GM18508 (cell line): Measurements from ENCODE around the gene KLRC4.
"Not testable (repeated sequence)": the region's sequence is repeated elsewhere in the genome, so short reads cannot be mapped to it uniquely, and the experiment has no call there.

Experiments
- ATAC-seq: cut with Tn5 transposase; IDR thresholded peaks from one replicate; pipeline ENCODE4 v1.9.1; 2021; ENCODE audit warnings: moderate number of reproducible peaks; ENCODE audit not compliant: insufficient read depth, unreplicated experiment

Gene KLRC4

DNA sequence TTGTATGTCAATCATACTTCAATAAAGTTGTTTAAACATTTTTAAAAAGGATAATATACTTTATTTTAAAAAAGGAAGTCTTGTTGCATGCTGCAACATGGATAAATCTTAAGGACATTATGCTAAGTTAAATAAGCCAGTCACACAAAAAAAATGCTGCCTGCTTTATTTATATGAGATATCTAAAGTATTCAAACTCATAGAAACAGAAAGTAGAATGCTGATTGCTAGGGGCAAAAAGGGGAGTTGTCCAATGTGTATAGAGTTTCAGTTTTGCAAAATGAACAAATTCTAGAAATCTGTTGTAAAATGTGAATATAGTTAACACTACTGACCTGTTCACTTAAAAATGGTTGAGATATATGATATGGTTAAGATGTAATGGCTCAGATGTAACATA lies 8.7 kb downstream of the KLRC4 start:
- no peak for ATAC-seq

DNA sequence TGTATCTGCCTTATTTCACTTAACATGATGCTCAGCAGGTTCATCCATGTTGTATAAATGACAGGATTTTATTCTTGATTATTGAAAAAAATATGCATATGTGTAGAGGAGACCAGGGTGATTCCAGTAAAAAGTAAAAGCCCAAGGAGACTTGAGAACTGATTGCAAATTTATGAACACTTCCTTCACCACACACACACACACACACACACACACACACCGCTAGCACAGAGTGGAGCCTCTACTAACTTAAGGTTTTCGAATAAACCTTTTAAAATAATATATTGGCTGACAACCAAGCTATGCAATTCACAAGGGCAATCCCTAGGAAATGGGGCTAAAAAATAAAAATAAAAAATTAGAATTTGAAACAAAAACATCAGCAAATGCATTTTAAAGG lies 11.4 kb downstream of the KLRC4 start:
- ATAC-seq = no peak

- no peak for ATAC-seq
Observed at GRCh38 chr12:10397296-10397695, 12.3 kb downstream of the KLRC4 start.

DNA sequence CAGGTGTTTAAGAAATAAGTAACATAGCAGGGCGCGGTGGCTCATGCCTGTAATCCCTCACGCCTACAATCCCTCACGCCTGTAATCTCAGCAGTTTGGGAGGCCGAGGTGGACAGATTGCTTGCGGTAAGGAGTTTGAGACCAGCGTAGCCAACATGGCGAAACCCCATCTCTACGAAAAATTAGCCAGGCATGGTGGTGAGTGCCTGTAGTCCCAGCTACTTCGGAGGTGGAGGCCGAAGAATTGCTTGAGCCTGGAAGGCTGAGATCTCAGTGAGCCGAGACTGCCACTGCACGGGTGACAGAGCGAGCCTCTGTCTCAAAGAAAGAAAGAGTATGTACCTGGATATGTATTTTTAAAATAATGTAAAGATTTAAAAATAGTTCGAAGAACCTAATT lies 13.4 kb downstream of the KLRC4 start:
- not testable (repeated sequence) for ATAC-seq

GRCh38 chr12:10395390-10395998 lies 14.1 kb downstream of the KLRC4 start:
- ATAC-seq = peak; percentile 64

- not testable (repeated sequence) for ATAC-seq
Observed at GRCh38 chr12:10394531-10395152, 14.9 kb downstream of the KLRC4 start.

DNA sequence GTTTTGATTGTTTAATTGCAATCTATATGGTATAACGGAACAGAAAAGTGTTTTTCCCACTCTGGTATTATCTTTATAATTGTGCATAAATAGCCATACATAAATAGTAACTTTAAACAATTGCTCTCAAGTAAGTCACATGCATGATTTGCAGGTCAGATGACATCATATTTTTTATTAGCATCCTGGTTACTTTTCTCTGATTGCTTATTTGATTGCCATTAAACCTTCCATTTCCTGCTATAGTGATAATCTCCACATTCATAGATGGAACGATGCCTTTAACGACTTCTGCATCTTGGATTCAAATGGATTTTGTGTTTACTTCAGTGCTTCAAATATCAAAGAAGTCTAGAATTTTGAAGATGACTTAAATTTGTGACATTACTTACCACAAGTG lies 16.3 kb downstream of the KLRC4 start:
- no peak for ATAC-seq

GRCh38 chr12:10392394-10392930 lies 17.1 kb downstream of the KLRC4 start:
- ATAC-seq = no peak

GRCh38 chr12:10390991-10391390 lies 18.6 kb downstream of the KLRC4 start:
- ATAC-seq = not testable (repeated sequence)

GRCh38 chr12:10389904-10390303 lies 19.7 kb downstream of the KLRC4 start, which contains the start of gene KLRK1:
KLRK1 (minus strand) TSS chr12:10390041; CDS start chr12:10388810, 1,231 bp downstream.
- ATAC-seq = no peak

- ATAC-seq = no peak
Observed at GRCh38 chr12:10388624-10389413, 20.7 kb downstream of the KLRC4 start.

DNA sequence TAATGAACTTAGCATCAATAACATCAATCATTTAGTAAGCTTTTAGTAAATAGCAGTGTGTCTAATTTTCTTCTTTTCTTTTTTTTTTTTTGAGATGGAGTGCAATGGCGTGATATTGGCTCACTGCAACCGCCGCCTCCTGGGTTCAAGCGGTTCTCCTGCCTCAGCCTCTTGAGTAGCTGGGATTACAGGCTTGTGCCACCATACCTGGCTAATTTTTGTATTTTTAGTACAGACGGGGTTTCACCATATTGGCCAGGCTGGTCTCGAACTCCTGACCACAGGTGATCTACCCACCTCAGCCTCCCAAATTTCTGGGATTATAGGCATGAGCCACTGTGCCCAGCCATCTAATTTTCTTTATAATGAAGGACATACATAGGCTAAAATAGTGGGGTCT lies 22.1 kb downstream of the KLRC4 start:
- ATAC-seq = not testable (repeated sequence)

DNA sequence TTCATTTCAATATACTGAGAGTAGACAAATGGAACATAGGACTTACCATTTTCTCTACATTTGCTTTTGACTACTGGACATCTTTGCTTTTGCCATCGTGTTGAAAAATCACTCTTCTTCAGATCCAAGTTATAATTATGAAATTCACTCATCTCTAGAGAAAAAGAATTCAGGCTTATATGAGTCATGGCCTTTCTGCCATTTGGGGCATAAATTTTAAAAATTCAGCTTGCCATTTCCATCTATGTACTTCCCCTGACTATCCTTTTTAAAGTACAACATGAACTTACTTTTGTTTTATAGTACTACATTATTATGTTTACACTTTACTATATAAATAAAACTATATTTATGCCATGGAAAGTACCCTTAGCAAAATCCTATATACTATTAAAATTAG lies 22.7 kb downstream of the KLRC4 start:
- no peak for ATAC-seq

GRCh38 chr12:10385166-10385613 lies 24.4 kb downstream of the KLRC4 start:
- ATAC-seq = no peak

- ATAC-seq = no peak
Observed at GRCh38 chr12:10384191-10384590, 25.4 kb downstream of the KLRC4 start.

DNA sequence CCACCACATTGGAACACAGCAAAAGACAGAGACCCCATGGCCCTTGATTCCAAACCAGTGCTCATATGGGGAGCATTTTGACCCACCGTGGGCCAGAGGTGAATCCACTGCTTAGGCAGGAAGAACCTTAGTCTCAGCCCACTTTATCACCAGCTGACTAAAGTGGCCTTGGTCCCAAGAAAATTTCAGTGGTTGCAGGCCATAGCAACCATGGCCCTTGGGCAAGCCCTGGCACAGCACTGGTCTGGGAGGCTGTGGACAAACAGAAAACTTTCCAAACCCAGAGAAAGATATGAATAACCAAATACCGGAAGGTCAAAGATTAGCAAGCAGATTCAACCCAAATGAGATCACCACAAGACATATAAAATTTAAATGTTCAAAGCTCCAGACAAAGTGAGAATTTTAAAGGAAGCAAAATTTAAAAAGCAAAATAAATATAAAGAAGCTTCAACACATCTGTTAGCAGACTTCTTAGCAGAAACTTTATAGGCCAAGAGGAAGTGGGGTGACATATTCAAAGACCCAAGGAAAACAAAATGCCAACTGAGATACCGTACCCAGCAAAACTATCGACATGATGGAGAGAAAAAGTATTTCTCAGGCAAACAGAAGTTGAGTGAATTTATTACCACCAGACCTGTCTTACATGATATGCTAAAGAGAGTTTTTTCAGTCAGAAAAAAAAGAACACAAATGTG lies 27.5 kb downstream of the KLRC4 start:
- no peak for ATAC-seq

DNA sequence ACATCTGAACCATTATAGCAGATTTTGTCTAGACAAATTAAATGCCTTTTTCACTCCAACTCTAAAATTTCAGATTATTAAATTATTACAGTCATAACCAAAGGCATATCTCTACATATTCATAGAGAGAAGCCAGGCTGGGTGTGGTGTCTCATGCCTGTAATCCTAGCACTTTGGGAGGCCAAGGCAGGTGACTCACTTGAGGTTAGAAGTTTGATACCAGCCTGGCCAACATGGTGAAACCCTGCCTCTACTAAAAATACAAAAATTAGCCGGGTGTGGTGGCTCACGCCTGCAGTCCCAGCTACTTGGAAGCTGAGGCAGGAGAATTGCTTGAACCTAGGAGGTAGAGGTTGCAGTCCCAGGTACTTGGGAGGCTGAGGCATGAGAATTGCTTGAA lies 30.8 kb downstream of the KLRC4 start:
- not testable (repeated sequence) for ATAC-seq

DNA sequence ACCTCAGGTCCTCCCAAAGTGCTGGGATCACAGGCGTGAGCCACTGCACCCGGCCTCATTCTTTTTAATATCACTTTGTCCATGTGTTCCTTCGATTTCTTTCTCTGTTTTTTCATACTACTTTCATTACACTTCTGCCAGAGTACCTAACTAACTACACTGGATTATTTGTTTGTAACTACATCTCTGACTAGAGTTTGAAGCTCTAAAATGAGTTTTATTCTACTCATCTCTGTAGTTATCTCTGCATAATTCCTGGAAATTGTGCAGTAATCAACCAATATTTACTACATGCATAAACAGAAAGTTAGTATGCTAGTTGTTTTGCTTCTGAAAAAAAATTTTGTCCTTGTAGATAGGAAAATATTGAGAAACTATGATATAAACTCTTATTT lies 34.9 kb downstream of the KLRC4 start:
- ATAC-seq = no peak

DNA sequence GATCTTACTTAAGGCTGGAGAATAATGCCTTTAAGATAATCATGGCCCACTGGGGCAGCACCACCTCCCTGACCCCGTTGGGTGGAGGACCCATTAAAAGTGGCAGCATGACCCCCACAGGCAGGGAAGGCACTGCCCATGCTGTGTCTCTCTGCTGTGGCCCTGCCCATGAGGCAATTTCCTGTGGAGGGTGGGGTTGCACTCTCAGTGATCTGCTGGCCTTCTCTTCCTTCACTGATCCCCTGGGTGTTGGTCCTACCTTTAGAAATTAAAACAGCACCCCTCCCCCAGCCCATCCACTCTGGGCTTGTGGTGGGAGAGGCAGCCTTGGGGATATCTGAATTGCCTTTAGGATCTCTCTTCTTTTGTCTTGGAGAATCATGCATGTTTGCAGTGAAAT lies 37.0 kb downstream of the KLRC4 start:
- no peak for ATAC-seq

- not testable (repeated sequence) for ATAC-seq
Observed at GRCh38 chr12:10371893-10372535, 37.5 kb downstream of the KLRC4 start.
